ENCODE results near the gene SOST. TPM values are rescaled to one million over a fixed set of nuclear protein-coding genes. Genes with fewer than 3 reads are reported as not detected.

SOST gene
- polyA plus RNA-seq, 2 of the 4 experiments (the other 2 are of a cell fraction) = 0.03 to 0.05 TPM

- CTCF ChIA-PET = interaction anchor here (1.1 to 13.9 kb wide), 5 partner anchors 11 to 271 kb away, joined by 3 to 288 read pairs (median 180); partner anchors contain the start of gene DHX8
- H3K4me2 ChIP-seq = no peak overlapping the region
These were observed 3.6 kb downstream of the SOST start for GRCh38 chr17:43754947-43755346.

GRCh38 chr17:43753493-43754129 is 5.0 kb downstream of the SOST start:
- Histone ChIP-seq H3K4me1 (peaks cover 9% of the 10 kb centered on the region; the same call in 1 of the 3 replicates), H3K4me3 (no peak overlapping the region), H3K9me3 (no peaks in the 10 kb centered on the region), H3K27ac (no peak overlapping the region), H3K4me2 (no peak overlapping the region)
- ATAC-seq = no peak
- WGBS (ENCODE audit: missing lambda C conversion rate) = 69% methylated on average over 5 of the region's 5 CpGs
- ChIA-PET CTCF (interaction anchor here (5.5 to 18.8 kb wide), 5 partner anchors 4 to 177 kb away, joined by 34 to 288 read pairs (median 180); partner anchors contain the start of gene SOST), POLR2A (no interaction called here)
- TF ChIP-seq HES2 (IDR thresholded peaks at IDR 0.05) = no peak
- no peak for TF ChIP-seq TP53 (CRISPR knock-in tag; IDR thresholded peaks at IDR 0.05)
- no peak for TF ChIP-seq NPAS2 (CRISPR knock-in tag; IDR thresholded peaks at IDR 0.05; ENCODE audit: borderline replicate concordance)
- TF ChIP-seq JUN (IDR thresholded peaks at IDR 0.05) = no peak
- no peak for TF ChIP-seq CHD2 (IDR thresholded peaks at IDR 0.05; ENCODE audit: low read length, partially characterized antibody)
- no peak for DNase-seq (ENCODE audit: low read depth in 1 of 2, low spot score in 1 of 2)
- FAIRE-seq = peak; percentile 86

More at GRCh38 chr17:43754947-43755346, 3.6 kb downstream of the SOST start:
- H3K4me3 ChIP-seq = no peak overlapping the region
- DNase-seq (ENCODE audit: low read depth in 1 of 2, low spot score in 1 of 2) (no peak), FAIRE-seq (no peak), ATAC-seq (no peak)
- POLR2A ChIA-PET = no interaction called here
- H3K9me3 ChIP-seq = no peaks in the 10 kb centered on the region
- H3K4me1 ChIP-seq = peaks cover 13% of the 10 kb centered on the region
- no peak overlapping the region for H3K27ac ChIP-seq
- no peak for TF ChIP-seq MAZ (IDR thresholded peaks at IDR 0.05; ENCODE audit: borderline replicate concordance, low read depth, low read length)
- TF ChIP-seq HES2 (IDR thresholded peaks at IDR 0.05) = no peak
- no peak for TF ChIP-seq FOSL2 (IDR thresholded peaks at IDR 0.05)
- TF ChIP-seq FOSL2 (CRISPR knock-in tag; IDR thresholded peaks at IDR 0.05) = no peak
- TF ChIP-seq POLR2AphosphoS2 (conservative IDR thresholded peaks at IDR 0.05; ENCODE audit: low read length) = no peak
- TF ChIP-seq JUNB (IDR thresholded peaks at IDR 0.05) = no peak
- TF ChIP-seq ATOH8 (CRISPR knock-in tag; IDR thresholded peaks at IDR 0.05; ENCODE audit: low read depth) = no peak
- no peak for TF ChIP-seq HOXA7 (CRISPR knock-in tag; IDR thresholded peaks at IDR 0.05)
- no peak for TF ChIP-seq KDM5A (IDR thresholded peaks at IDR 0.05)
- no peak for TF ChIP-seq BCL3 (IDR thresholded peaks at IDR 0.05)
- TF ChIP-seq CBX2 (IDR thresholded peaks at IDR 0.05; ENCODE audit: borderline replicate concordance, low read depth) = no peak
- TF ChIP-seq FOSB (CRISPR knock-in tag; IDR thresholded peaks at IDR 0.05) = no peak
- TF ChIP-seq HDAC2 (IDR thresholded peaks at IDR 0.05) = no peak
- TF ChIP-seq PHF8 (IDR thresholded peaks at IDR 0.05; ENCODE audit: borderline replicate concordance, low read depth) = no peak
- WGBS (ENCODE audit: missing lambda C conversion rate) = 91% methylated on average over 15 of the region's 21 CpGs

- WGBS (ENCODE audit: missing lambda C conversion rate) = 70% methylated on average over 5 of the region's 5 CpGs
- TF ChIP-seq KDM5A (IDR thresholded peaks at IDR 0.05) = no peak
- no peak for TF ChIP-seq PHF8 (IDR thresholded peaks at IDR 0.05; ENCODE audit: borderline replicate concordance, low read depth)
- no peak for TF ChIP-seq USF2 (IDR thresholded peaks at IDR 0.05)
- no peak for TF ChIP-seq CHD4 (IDR thresholded peaks at IDR 0.05; ENCODE audit: borderline replicate concordance)
- TF ChIP-seq BHLHE40 (IDR thresholded peaks at IDR 0.05; ENCODE audit: low read depth, low read length) = no peak
- TF ChIP-seq HOXB13 (CRISPR knock-in tag; IDR thresholded peaks at IDR 0.05; ENCODE audit: low read depth) = no peak
- TF ChIP-seq JUNB (IDR thresholded peaks at IDR 0.05) = no peak
- TF ChIP-seq HOXA7 (CRISPR knock-in tag; IDR thresholded peaks at IDR 0.05) = no peak
- no peak for TF ChIP-seq HEYL (CRISPR knock-in tag; IDR thresholded peaks at IDR 0.05)
- TF ChIP-seq RFX5 (IDR thresholded peaks at IDR 0.05) = no peak
- no peak for TF ChIP-seq EHF (CRISPR knock-in tag; IDR thresholded peaks at IDR 0.05)
- no peak for TF ChIP-seq CBX2 (IDR thresholded peaks at IDR 0.05; ENCODE audit: borderline replicate concordance, low read depth)
- no peak for TF ChIP-seq SMC3 (IDR thresholded peaks at IDR 0.05)
- TF ChIP-seq RARB (CRISPR knock-in tag; IDR thresholded peaks at IDR 0.05) = no peak
- no peak for TF ChIP-seq SREBF2 (IDR thresholded peaks at IDR 0.05)
- TF ChIP-seq RNF2 (IDR thresholded peaks at IDR 0.05; ENCODE audit: borderline replicate concordance, low read depth) = no peak
- TF ChIP-seq RCOR1 (IDR thresholded peaks at IDR 0.05; ENCODE audit: low read depth, low read length) = no peak
- POLR2A ChIA-PET = interaction anchor here (1.6 kb wide), 1 partner anchor 37 kb away, joined by 5 read pairs; no protein-coding TSS in a partner anchor
- CTCF ChIA-PET = interaction anchor here (2.4 to 18.8 kb wide), 5 partner anchors 8 to 174 kb away, joined by 7 to 288 read pairs (median 44); partner anchors contain the start of gene SOST
- no peaks in the 10 kb centered on the region for H3K9me3 ChIP-seq
- FAIRE-seq (no peak), DNase-seq (ENCODE audit: low read depth in 1 of 2, low spot score in 1 of 2) (no peak), ATAC-seq (no peak)
- H3K4me1 ChIP-seq = peaks cover 9% of the 10 kb centered on the region; the same call in 1 of the 3 replicates
- H3K27ac ChIP-seq = no peak overlapping the region
- H3K4me3 ChIP-seq = no peak overlapping the region
- no peak overlapping the region for H3K4me2 ChIP-seq
These were observed 8.4 kb downstream of the SOST start for GRCh38 chr17:43750153-43750552.
